WTC11 (cell line): ENCODE measurements around the gene CBS.
"Not testable (repeated sequence)": the region's sequence is repeated elsewhere in the genome, so short reads cannot be mapped to it uniquely, and the experiment has no call there.

Source experiments
- CTCF ChIP-seq: fragments of 200-600 bp; IDR thresholded peaks from 2 replicates; pipeline ENCODE4 v1.8.0; 2022; ENCODE audit warnings: antibody characterized with exemption
- E2F1 ChIP-seq: sonication (generic); formaldehyde crosslinking; IDR thresholded peaks from 2 replicates; pipeline ENCODE4 v1.8.0; 2022; ENCODE audit warnings: mild to moderate bottlenecking, missing genetic modification reagents
- FOXK1 ChIP-seq: sonication (generic); formaldehyde crosslinking; IDR thresholded peaks from 2 replicates; pipeline ENCODE4 v1.8.0; 2022; ENCODE audit warnings: mild to moderate bottlenecking, moderate library complexity, missing genetic modification reagents
- IRF2 ChIP-seq: sonication (generic); formaldehyde crosslinking; IDR thresholded peaks from 2 replicates; pipeline ENCODE4 v1.8.0; 2022; ENCODE audit warnings: low read depth, missing genetic modification reagents, borderline replicate concordance
- TF ChIP-seq, protein P1 (sequence below): sonication (generic); formaldehyde crosslinking; IDR thresholded peaks from 2 replicates; pipeline ENCODE4 v1.8.0; 2022; ENCODE audit warnings: mild to moderate bottlenecking, missing genetic modification reagents

- TF ChIP-seq, protein P1, sequence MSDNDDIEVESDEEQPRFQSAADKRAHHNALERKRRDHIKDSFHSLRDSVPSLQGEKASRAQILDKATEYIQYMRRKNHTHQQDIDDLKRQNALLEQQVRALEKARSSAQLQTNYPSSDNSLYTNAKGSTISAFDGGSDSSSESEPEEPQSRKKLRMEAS (CRISPR knock-in tag): not testable (repeated sequence)
- TF ChIP-seq CTCF; E2F1; FOXK1 (CRISPR knock-in tag); IRF2 (CRISPR knock-in tag): not testable (repeated sequence)
Observed at GRCh38 chr21:43114483-43114882, 38.8 kb upstream of the CBS start.
